ENCODE data around the gene CNIH1. TPM values are rescaled to one million over a fixed set of nuclear protein-coding genes. Genes with fewer than 3 reads are reported as not detected.
"Not testable (repeated sequence)": the region's sequence is repeated elsewhere in the genome, so short reads cannot be mapped to it uniquely, and the experiment has no call there.

CNIH1 gene
- polyA plus RNA-seq, 1 donor: 196 TPM

DNA sequence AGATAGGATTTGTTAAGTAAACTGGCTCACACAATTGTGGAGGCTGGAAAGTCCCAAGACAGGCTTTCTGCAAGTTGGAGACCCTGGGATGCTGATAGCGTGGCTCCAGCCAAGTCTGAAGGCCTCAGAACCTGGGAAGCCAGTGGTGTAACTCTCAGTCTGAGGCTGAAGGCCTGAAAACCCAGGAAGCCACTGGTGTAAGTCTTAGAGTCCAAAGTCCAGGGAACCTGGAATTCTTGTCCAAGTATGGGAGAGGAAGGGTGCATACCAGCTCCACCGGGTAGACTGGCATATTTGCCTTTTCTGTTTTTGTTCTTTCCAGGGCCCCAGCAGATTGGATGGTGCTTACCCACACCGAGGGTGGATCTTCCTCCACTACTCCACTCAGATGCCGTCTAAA is 29.5 kb upstream of the CNIH1 start:
- peaks cover 2% of the 10 kb centered on the region for H3K36me3 ChIP-seq (ENCODE audit: control insufficient read depth, insufficient read depth, low read length)
- DNase-seq: peak in 1 of 2 donors; percentile 39
- H3K4me3 ChIP-seq (ENCODE audit: low read length): no peak overlapping the region
- H3K9me3 ChIP-seq (ENCODE audit: control insufficient read depth, low read depth, low read length): peaks cover 3% of the 10 kb centered on the region
- WGBS (ENCODE audit: insufficient coverage, low lambda C conversion rate): no CpG with 5 or more reads among the region's 4 CpGs
- H3K4me1 ChIP-seq (ENCODE audit: control insufficient read depth, insufficient read depth, low read length): no peaks in the 10 kb centered on the region
- no peak overlapping the region for H3K27ac ChIP-seq (ENCODE audit: low read length)
- H3K27me3 ChIP-seq (ENCODE audit: control insufficient read depth, insufficient read depth, low read length): no peaks in the 10 kb centered on the region

DNA sequence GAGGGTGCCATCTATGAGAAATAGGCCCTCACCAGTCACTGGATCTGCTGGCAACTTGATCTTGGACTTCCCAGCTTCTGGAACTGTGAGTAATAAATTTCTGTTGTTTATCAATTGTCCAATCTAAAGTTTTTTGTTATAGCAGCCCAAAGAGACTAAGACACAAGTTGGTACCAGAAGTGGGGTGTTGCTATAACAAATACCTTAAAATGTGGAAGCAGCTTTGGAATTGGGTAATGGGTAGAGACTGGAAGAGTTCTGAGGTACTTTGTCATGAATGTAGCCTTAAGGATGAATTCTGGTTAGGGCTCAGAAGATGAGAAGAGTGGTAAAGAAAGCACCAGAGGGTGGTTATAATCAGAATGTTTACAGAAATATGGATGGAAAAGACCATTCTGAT is 26.1 kb upstream of the CNIH1 start:
- H3K9me3 ChIP-seq (ENCODE audit: control insufficient read depth, low read depth, low read length): peaks cover 3% of the 10 kb centered on the region
- H3K4me1 ChIP-seq (ENCODE audit: control insufficient read depth, insufficient read depth, low read length): no peaks in the 10 kb centered on the region
- no peaks in the 10 kb centered on the region for H3K27me3 ChIP-seq (ENCODE audit: control insufficient read depth, insufficient read depth, low read length)
- no peak overlapping the region for H3K4me3 ChIP-seq (ENCODE audit: low read length)
- no peak overlapping the region for H3K27ac ChIP-seq (ENCODE audit: low read length)
- DNase-seq: no peak
- no peaks in the 10 kb centered on the region for H3K36me3 ChIP-seq (ENCODE audit: control insufficient read depth, insufficient read depth, low read length)

DNA sequence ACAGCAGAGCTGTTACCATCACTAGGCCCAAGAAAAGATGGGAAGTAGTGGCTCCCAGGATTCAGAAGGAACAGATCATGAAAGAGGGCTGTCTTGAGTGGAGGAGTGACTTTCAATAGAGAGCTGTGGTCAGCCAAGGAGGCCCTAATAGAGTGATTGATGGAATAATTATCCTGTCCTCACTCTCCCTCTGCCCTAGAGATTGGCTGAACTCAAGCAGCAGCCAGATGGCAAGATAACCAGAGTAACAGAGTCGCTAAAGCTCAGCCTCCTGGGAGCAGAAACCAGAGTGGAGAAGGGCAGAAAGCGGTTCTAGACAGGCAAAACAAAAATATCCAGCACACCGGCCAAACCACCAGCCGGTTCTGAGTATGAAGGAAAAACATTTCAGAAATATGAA is 24.5 kb upstream of the CNIH1 start:
- H3K4me1 ChIP-seq (ENCODE audit: control insufficient read depth, insufficient read depth, low read length): no peaks in the 10 kb centered on the region
- 92% methylated on average over 3 of the region's 4 CpGs for WGBS (ENCODE audit: insufficient coverage, low lambda C conversion rate)
- H3K27me3 ChIP-seq (ENCODE audit: control insufficient read depth, insufficient read depth, low read length): no peaks in the 10 kb centered on the region
- DNase-seq: no peak
- peaks cover 3% of the 10 kb centered on the region for H3K9me3 ChIP-seq (ENCODE audit: control insufficient read depth, low read depth, low read length)
- H3K27ac ChIP-seq (ENCODE audit: low read length): no peak overlapping the region
- H3K36me3 ChIP-seq (ENCODE audit: control insufficient read depth, insufficient read depth, low read length): no peaks in the 10 kb centered on the region
- no peak overlapping the region for H3K4me3 ChIP-seq (ENCODE audit: low read length)

DNA sequence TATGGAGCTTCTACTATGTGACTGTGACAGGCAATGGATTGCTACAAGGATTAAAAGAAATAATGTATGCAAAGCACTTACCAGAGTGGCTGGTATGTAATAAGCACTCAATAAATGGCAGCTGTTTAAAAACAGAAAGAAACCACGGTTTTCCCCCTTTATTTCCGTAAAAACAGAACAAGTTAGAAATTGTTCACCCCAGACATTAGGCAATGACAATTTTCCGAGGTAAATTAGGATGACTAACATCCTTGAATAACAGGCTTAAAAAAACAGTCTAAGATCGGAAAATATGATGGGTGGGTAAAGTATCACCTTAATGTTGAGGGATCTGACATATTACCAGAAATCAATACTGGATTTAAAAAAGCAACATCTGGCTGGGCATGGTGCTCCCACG is 20.9 kb upstream of the CNIH1 start:
- peaks cover 3% of the 10 kb centered on the region for H3K9me3 ChIP-seq (ENCODE audit: control insufficient read depth, low read depth, low read length)
- H3K4me1 ChIP-seq (ENCODE audit: control insufficient read depth, insufficient read depth, low read length): no peaks in the 10 kb centered on the region
- no peaks in the 10 kb centered on the region for H3K36me3 ChIP-seq (ENCODE audit: control insufficient read depth, insufficient read depth, low read length)
- WGBS (ENCODE audit: insufficient coverage, low lambda C conversion rate): 93% methylated on average over 2 of the region's 5 CpGs
- H3K27ac ChIP-seq (ENCODE audit: low read length): no peak overlapping the region
- H3K4me3 ChIP-seq (ENCODE audit: low read length): no peak overlapping the region
- no peak for DNase-seq
- no peaks in the 10 kb centered on the region for H3K27me3 ChIP-seq (ENCODE audit: control insufficient read depth, insufficient read depth, low read length)

DNA sequence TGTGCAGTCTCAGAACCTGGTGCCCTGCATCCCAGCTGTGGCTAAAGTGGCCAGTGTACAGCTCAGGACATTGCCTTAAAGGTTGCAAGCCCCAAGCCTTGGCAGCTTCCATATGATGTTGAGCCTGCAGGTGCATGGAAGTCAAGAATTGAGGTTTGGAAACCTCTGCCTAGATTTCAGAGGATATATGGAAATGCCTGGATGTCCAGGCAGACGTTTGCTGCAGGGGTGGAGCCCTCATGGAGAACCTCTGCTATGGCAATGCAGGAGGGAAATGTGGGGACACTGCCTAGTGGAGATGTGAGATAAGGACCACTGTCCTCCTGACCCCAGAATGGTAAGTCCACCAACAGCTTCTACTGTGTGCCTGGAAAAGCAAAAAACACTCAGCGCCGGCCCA is 17.9 kb upstream of the CNIH1 start:
- no peaks in the 10 kb centered on the region for H3K4me1 ChIP-seq (ENCODE audit: control insufficient read depth, insufficient read depth, low read length)
- no peak overlapping the region for H3K4me3 ChIP-seq (ENCODE audit: low read length)
- no peak for DNase-seq
- no CpG with 5 or more reads among the region's 3 CpGs for WGBS (ENCODE audit: insufficient coverage, low lambda C conversion rate)
- H3K9me3 ChIP-seq (ENCODE audit: control insufficient read depth, low read depth, low read length): peaks cover 3% of the 10 kb centered on the region
- no peak overlapping the region for H3K27ac ChIP-seq (ENCODE audit: low read length)
- H3K36me3 ChIP-seq (ENCODE audit: control insufficient read depth, insufficient read depth, low read length): no peaks in the 10 kb centered on the region
- H3K27me3 ChIP-seq (ENCODE audit: control insufficient read depth, insufficient read depth, low read length): no peaks in the 10 kb centered on the region

DNA sequence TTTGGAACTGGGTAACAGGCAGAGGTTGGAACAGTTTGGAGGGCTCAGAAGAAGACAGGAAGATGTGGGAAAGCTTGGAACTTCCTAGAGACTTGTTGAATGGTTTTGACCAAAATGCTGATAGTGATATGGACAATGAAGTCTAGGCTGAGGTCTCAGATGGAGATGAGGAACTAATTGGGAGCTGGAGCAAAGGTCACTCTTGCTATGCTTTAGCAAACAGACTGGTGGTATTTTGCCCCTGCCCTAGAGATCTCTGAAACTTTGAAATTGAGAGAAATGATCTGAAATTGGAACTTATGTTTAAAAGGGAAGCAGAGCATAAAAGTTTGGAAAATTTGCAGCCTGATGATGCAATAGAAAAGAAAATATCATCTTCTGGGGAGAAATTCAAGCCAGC is 17.4 kb upstream of the CNIH1 start:
- not testable (repeated sequence) for H3K27me3 ChIP-seq (ENCODE audit: control insufficient read depth, insufficient read depth, low read length); H3K4me1 ChIP-seq (ENCODE audit: control insufficient read depth, insufficient read depth, low read length); H3K36me3 ChIP-seq (ENCODE audit: control insufficient read depth, insufficient read depth, low read length); H3K4me3 ChIP-seq (ENCODE audit: low read length); H3K9me3 ChIP-seq (ENCODE audit: control insufficient read depth, low read depth, low read length); DNase-seq; H3K27ac ChIP-seq (ENCODE audit: low read length)

DNA sequence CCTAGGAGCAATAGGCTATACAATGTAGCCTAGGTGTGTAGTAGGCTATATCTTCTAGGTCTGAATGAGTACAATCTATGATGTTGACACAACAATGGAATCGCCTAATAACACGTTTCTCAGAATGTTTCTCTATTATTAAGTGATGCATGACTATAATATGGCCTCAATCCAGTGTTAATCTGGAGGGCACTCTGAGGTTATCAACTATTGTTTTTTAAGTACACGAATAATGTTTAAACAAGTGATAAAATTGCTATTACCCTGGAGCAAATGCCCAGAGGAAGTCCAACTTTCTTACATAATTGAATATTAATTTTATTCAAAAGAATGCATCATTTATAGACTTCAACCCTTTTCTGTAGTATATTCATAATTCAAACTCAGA is 16.4 kb upstream of the CNIH1 start:
- Histone ChIP-seq H3K4me3 (ENCODE audit: low read length) (no peak overlapping the region), H3K9me3 (ENCODE audit: control insufficient read depth, low read depth, low read length) (peaks cover 3% of the 10 kb centered on the region), H3K36me3 (ENCODE audit: control insufficient read depth, insufficient read depth, low read length) (no peaks in the 10 kb centered on the region), H3K27ac (ENCODE audit: low read length) (no peak overlapping the region), H3K27me3 (ENCODE audit: control insufficient read depth, insufficient read depth, low read length) (no peaks in the 10 kb centered on the region), H3K4me1 (ENCODE audit: control insufficient read depth, insufficient read depth, low read length) (no peaks in the 10 kb centered on the region)
- WGBS (ENCODE audit: insufficient coverage, low lambda C conversion rate): 60% methylated on average over 1 of the region's 3 CpGs
- no peak for DNase-seq

DNA sequence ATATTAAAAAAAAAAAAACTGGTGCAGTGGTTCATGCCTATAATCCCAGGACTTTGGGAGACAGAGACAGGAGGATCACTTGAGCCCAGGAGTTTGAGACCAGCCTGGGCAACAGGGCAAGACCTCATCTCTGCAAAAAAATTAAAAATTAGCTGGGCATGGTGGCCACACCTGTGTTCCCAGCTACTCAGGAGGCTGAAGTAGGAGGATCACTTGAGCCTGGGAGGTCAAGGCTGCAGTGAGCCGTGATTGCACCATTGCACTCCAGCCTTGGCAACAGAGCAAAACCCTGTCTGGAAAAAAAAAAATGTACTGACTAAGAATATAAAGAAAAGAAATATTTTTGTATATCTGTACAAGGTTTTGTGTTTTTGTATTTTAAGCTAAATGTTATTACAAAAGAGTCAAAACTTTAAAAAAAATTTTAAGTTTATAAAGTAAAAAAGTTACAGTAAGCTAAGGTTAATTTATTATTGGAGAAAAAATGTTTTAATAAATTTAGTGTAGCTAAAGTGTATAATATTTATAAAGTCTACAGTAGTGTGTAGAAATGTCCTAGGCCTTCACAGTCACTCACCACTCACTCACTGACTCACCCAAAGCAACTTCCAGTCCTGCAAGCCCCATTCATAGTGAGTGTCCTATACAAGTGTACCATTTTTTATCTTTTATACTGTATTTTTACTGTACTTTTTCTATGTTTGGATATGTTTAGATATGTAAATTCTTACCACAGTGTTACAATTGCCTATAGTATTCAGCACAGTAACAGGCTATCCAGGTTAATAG is 15.8 kb upstream of the CNIH1 start:
- H3K4me1 ChIP-seq (ENCODE audit: control insufficient read depth, insufficient read depth, low read length); H3K27ac ChIP-seq (ENCODE audit: low read length); H3K27me3 ChIP-seq (ENCODE audit: control insufficient read depth, insufficient read depth, low read length); H3K36me3 ChIP-seq (ENCODE audit: control insufficient read depth, insufficient read depth, low read length); H3K4me3 ChIP-seq (ENCODE audit: low read length); DNase-seq; H3K9me3 ChIP-seq (ENCODE audit: control insufficient read depth, low read depth, low read length): not testable (repeated sequence)
- no CpG with 5 or more reads among the region's 1 CpG for WGBS (ENCODE audit: insufficient coverage, low lambda C conversion rate)

DNA sequence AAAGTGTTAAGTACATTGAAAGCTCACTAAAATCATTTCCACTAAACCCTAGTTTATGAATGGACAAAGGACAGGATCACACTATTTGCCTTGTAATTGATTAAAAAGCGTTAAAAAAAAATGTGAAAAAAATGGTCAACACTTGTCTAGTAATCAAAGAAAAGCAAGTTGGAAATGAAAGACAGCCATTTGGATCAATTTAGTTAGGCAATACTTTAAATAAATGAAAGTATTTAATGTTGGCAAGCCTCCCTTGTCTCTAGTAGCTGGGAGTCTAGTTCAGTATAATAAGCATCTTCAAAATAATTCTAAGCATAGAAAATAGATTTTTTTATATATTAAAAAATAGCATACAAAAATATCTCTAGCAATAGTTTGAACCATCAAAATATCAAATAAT is 14.2 kb upstream of the CNIH1 start:
- H3K4me1 ChIP-seq (ENCODE audit: control insufficient read depth, insufficient read depth, low read length): no peaks in the 10 kb centered on the region
- no peak for DNase-seq
- H3K27ac ChIP-seq (ENCODE audit: low read length): no peak overlapping the region
- H3K4me3 ChIP-seq (ENCODE audit: low read length): no peak overlapping the region
- H3K9me3 ChIP-seq (ENCODE audit: control insufficient read depth, low read depth, low read length): peaks cover 3% of the 10 kb centered on the region
- no peaks in the 10 kb centered on the region for H3K36me3 ChIP-seq (ENCODE audit: control insufficient read depth, insufficient read depth, low read length)
- 91% methylated on average over 1 of the region's 1 CpG for WGBS (ENCODE audit: insufficient coverage, low lambda C conversion rate)
- no peaks in the 10 kb centered on the region for H3K27me3 ChIP-seq (ENCODE audit: control insufficient read depth, insufficient read depth, low read length)

DNA sequence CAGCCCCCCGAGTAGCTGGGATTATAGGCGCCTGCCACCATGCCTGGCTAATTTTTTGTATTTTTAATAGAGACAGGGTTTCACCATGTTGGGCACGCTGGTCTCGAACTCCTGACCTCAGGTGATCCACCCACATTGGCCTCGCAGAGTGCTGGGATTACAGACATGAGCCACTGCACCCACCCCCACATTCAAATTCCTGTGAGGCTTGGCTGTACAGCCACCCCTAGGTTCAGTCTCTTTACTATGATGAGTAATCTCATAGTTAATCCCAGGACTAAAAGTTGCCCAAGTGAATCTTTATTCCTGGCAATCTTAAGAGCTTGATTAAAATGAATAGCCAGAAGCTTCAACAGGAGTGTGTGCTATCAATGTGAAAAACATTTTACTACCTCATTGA is 12.8 kb upstream of the CNIH1 start:
- H3K9me3 ChIP-seq (ENCODE audit: control insufficient read depth, low read depth, low read length); H3K36me3 ChIP-seq (ENCODE audit: control insufficient read depth, insufficient read depth, low read length); DNase-seq; H3K4me3 ChIP-seq (ENCODE audit: low read length); H3K27me3 ChIP-seq (ENCODE audit: control insufficient read depth, insufficient read depth, low read length); H3K27ac ChIP-seq (ENCODE audit: low read length); H3K4me1 ChIP-seq (ENCODE audit: control insufficient read depth, insufficient read depth, low read length): not testable (repeated sequence)
- no CpG with 5 or more reads among the region's 5 CpGs for WGBS (ENCODE audit: insufficient coverage, low lambda C conversion rate)

DNA sequence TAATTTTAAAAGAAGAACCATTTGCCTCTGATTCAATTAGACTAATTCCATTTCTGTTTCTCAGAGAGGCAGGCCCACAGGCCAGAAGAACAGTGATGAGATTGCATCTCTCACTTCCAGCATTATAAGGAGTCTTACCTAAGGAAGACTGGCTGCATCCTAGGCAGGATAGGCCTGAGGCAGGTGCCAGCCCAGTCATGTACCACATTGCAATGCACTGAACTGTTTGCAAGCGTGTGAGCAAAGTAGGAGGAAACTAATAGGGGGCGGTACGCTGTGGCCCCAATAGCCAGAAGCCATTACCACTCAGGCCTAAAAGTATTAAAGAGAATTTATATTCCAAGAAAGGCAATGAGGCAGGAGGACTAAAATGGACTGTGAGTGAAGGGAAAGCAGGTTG is 12.1 kb upstream of the CNIH1 start:
- Histone ChIP-seq H3K27ac (ENCODE audit: low read length) (no peak overlapping the region), H3K9me3 (ENCODE audit: control insufficient read depth, low read depth, low read length) (no peaks in the 10 kb centered on the region), H3K27me3 (ENCODE audit: control insufficient read depth, insufficient read depth, low read length) (no peaks in the 10 kb centered on the region), H3K36me3 (ENCODE audit: control insufficient read depth, insufficient read depth, low read length) (no peaks in the 10 kb centered on the region), H3K4me3 (ENCODE audit: low read length) (no peak overlapping the region), H3K4me1 (ENCODE audit: control insufficient read depth, insufficient read depth, low read length) (no peaks in the 10 kb centered on the region)
- no CpG with 5 or more reads among the region's 3 CpGs for WGBS (ENCODE audit: insufficient coverage, low lambda C conversion rate)
- no peak for DNase-seq

All from large intestine (tissue), 3 donors.